Stimulated activated CD4-positive, alpha-beta T cell treated with anti-CD3 and anti-CD28 coated beads, Interleukin-1b, Interleukin-23, amount 100 ng/mL, for 4 hours (primary cell): Measurements from ENCODE around the gene APOOL.
"Not testable (repeated sequence)": the region's sequence is repeated elsewhere in the genome, so short reads cannot be mapped to it uniquely, and the experiment has no call there.

ENCODE experiments used
- DNase-seq, 2 donors: peaks; one replicate each; pipeline ENCODE4 v3.0.0-alpha.2; 2020; ENCODE audit warnings: low read depth in 2 of 2

The APOOL gene

GRCh38 chrX:85003655-85004244, at the start of gene APOOL:
Gene APOOL (plus strand): TSS chrX:85003877. CDS start chrX:85003913, 36 bp downstream.
- DNase-seq, result peak; percentile 52 to 64

GRCh38 chrX:84956304-84956703, 47.4 kb upstream of the APOOL start:
- DNase-seq, result no peak

GRCh38 chrX:84974803-84975202, 28.9 kb upstream of the APOOL start:
- no peak for DNase-seq

- DNase-seq, result not testable (repeated sequence)
These were observed 11.9 kb upstream of the APOOL start for GRCh38 chrX:84991739-84992138.

- no peak for DNase-seq
These were observed 10.5 kb upstream of the APOOL start for GRCh38 chrX:84993150-84993549.

GRCh38 chrX:85001344-85001743, 2.3 kb upstream of the APOOL start:
- no peak for DNase-seq

GRCh38 chrX:85004255-85004654, 578 bp downstream of the APOOL start:
- DNase-seq, result peak in 1 of 2 donors; percentile 0

GRCh38 chrX:85012098-85012497, 8.4 kb downstream of the APOOL start:
- no peak for DNase-seq

- not testable (repeated sequence) for DNase-seq
These were observed 11.7 kb downstream of the APOOL start for GRCh38 chrX:85015351-85015750.

GRCh38 chrX:85017721-85018120, 14.0 kb downstream of the APOOL start:
- DNase-seq, result no peak

- DNase-seq, result no peak
These were observed 14.8 kb downstream of the APOOL start for GRCh38 chrX:85018471-85018870.

GRCh38 chrX:85020216-85020615, 16.5 kb downstream of the APOOL start:
- no peak for DNase-seq

GRCh38 chrX:85024044-85024443, 20.4 kb downstream of the APOOL start:
- no peak for DNase-seq

- no peak for DNase-seq
These were observed 20.9 kb downstream of the APOOL start for GRCh38 chrX:85024562-85024961.

- no peak for DNase-seq
These were observed 22.5 kb downstream of the APOOL start for GRCh38 chrX:85026170-85026569.

GRCh38 chrX:85029043-85029442, 25.4 kb downstream of the APOOL start:
- no peak for DNase-seq

GRCh38 chrX:85031505-85031904, 27.8 kb downstream of the APOOL start:
- no peak for DNase-seq

- no peak for DNase-seq
These were observed 33.4 kb downstream of the APOOL start for GRCh38 chrX:85037114-85037513.

- no peak for DNase-seq
These were observed 48.0 kb downstream of the APOOL start for GRCh38 chrX:85051627-85052026.

- DNase-seq, result no peak
These were observed 48.5 kb downstream of the APOOL start for GRCh38 chrX:85052205-85052604.

GRCh38 chrX:85052636-85053343, 49.1 kb downstream of the APOOL start:
- no peak for DNase-seq

GRCh38 chrX:85065512-85066198, 62.0 kb downstream of the APOOL start:
- DNase-seq, result no peak

GRCh38 chrX:85077247-85077646, 73.6 kb downstream of the APOOL start:
- DNase-seq, result not testable (repeated sequence)
